Measurements from ENCODE around the gene RITA1. TPM values are rescaled to one million over a fixed set of nuclear protein-coding genes. Genes with fewer than 3 reads are reported as not detected.

RITA1 gene
- total and polyA plus RNA-seq, 2 donors from 2014 or later = 14.6 to 31.6 TPM

DNA sequence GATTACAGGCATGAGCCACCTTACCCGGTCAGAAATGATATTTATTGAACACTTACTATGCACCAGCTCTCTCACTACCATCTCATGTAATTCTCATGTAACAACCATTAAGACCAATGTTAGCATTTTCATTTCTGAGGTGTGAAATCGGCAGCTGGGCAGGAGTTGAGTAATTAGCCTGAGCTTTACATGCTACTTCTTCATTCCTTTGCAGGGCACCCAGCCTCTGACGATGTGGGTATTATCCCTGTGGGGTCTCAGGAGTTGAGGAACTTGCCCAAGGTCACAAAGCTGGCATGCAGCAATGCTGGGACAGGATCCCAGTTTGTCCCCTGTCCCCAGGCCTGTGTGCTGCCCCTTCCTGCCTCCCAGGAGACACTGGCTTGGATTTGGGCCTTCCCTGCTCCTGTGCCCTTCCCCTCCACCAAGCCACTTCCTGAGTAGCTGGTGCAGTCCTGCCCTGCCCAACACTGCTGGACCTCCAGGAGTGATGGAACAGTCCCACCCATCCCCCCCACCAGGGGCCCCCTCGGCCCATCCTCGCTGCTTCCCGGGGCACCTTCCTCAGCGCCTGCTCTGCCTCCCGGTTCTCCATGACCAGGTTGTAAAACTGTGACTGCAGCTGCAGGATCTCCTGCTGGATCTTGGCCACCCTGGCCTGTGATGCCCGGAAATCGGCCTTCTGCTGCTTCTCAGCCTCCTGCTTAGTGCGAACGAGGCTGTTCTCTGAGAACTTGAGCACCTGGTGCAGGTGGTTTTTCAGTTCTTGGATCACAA is 14.7 kb downstream of the RITA1 start:
- Histone ChIP-seq H3K36me3 (ENCODE audit: control insufficient read depth in 2 of 3, insufficient read depth in 3 of 3, low read length in 3 of 3) (no peaks in the 10 kb centered on the region), H3K4me3 (ENCODE audit: low read length in 3 of 3) (no peak overlapping the region), H3K27ac (ENCODE audit: low read depth in 2 of 2, low read length in 2 of 2) (no peak overlapping the region), H3K9ac (ENCODE audit: low read length in 3 of 3) (no peak overlapping the region), H3K4me1 (ENCODE audit: control insufficient read depth in 2 of 3, insufficient read depth in 2 of 3, low read depth in 1 of 3, low read length in 3 of 3) (peaks cover 0 to 9% (median 0%) of the 10 kb centered on the region in 3 donors), H3K9me3 (ENCODE audit: control insufficient read depth in 2 of 3, insufficient read depth in 1 of 3, low read length in 3 of 3) (no peaks in the 10 kb centered on the region), H3K27me3 (ENCODE audit: control insufficient read depth, insufficient read depth, low read length) (no peaks in the 10 kb centered on the region)
- no peak for TF ChIP-seq CTCF (IDR thresholded peaks at IDR 0.05; ENCODE audit: borderline replicate concordance, extremely low read depth, insufficient read depth)
- no peak for FAIRE-seq
- intact Hi-C loops (cut with DNase I) = no loop called here
- peak in 1 of 5 donors; percentile 46 for DNase-seq

GRCh38 chr12:113201187-113202177 is 16.0 kb downstream of the RITA1 start:
- DNase-seq = peak in 1 of 5 donors; percentile 66
- H3K9ac ChIP-seq (ENCODE audit: low read length in 3 of 3) = no peak overlapping the region
- H3K27me3 ChIP-seq (ENCODE audit: control insufficient read depth, insufficient read depth, low read length) = no peaks in the 10 kb centered on the region
- H3K27ac ChIP-seq (ENCODE audit: low read depth in 2 of 2, low read length in 2 of 2) = no peak overlapping the region
- peaks cover 0 to 9% (median 0%) of the 10 kb centered on the region in 3 donors for H3K4me1 ChIP-seq (ENCODE audit: control insufficient read depth in 2 of 3, insufficient read depth in 2 of 3, low read depth in 1 of 3, low read length in 3 of 3)
- no peak for FAIRE-seq
- H3K4me3 ChIP-seq (ENCODE audit: low read length in 3 of 3) = no peak overlapping the region
- no peak for TF ChIP-seq CTCF (IDR thresholded peaks at IDR 0.05; ENCODE audit: borderline replicate concordance, extremely low read depth, insufficient read depth)
- intact Hi-C loops (cut with DNase I) = no loop called here
- no peaks in the 10 kb centered on the region for H3K9me3 ChIP-seq (ENCODE audit: control insufficient read depth in 2 of 3, insufficient read depth in 1 of 3, low read length in 3 of 3)
- H3K36me3 ChIP-seq (ENCODE audit: control insufficient read depth in 2 of 3, insufficient read depth in 3 of 3, low read length in 3 of 3) = no peaks in the 10 kb centered on the region

GRCh38 chr12:113202300-113203075 is 17.0 kb downstream of the RITA1 start:
- Histone ChIP-seq H3K36me3 (ENCODE audit: control insufficient read depth in 2 of 3, insufficient read depth in 3 of 3, low read length in 3 of 3) (no peaks in the 10 kb centered on the region), H3K9ac (ENCODE audit: low read length in 3 of 3) (no peak overlapping the region), H3K9me3 (ENCODE audit: control insufficient read depth in 2 of 3, insufficient read depth in 1 of 3, low read length in 3 of 3) (no peaks in the 10 kb centered on the region), H3K4me3 (ENCODE audit: low read length in 3 of 3) (no peak overlapping the region), H3K4me1 (ENCODE audit: control insufficient read depth in 2 of 3, insufficient read depth in 2 of 3, low read depth in 1 of 3, low read length in 3 of 3) (peaks cover 0 to 9% (median 0%) of the 10 kb centered on the region in 3 donors), H3K27ac (ENCODE audit: low read depth in 2 of 2, low read length in 2 of 2) (no peak overlapping the region), H3K27me3 (ENCODE audit: control insufficient read depth, insufficient read depth, low read length) (no peaks in the 10 kb centered on the region)
- no peak for TF ChIP-seq CTCF (IDR thresholded peaks at IDR 0.05; ENCODE audit: borderline replicate concordance, extremely low read depth, insufficient read depth)
- FAIRE-seq (no peak), DNase-seq (peak in 1 of 5 donors; percentile 23)
- intact Hi-C loops (cut with DNase I) = no loop called here

Measured in kidney (tissue), 14 donors.